ENCODE data around the gene EMC8.

The EMC8 gene

DNA sequence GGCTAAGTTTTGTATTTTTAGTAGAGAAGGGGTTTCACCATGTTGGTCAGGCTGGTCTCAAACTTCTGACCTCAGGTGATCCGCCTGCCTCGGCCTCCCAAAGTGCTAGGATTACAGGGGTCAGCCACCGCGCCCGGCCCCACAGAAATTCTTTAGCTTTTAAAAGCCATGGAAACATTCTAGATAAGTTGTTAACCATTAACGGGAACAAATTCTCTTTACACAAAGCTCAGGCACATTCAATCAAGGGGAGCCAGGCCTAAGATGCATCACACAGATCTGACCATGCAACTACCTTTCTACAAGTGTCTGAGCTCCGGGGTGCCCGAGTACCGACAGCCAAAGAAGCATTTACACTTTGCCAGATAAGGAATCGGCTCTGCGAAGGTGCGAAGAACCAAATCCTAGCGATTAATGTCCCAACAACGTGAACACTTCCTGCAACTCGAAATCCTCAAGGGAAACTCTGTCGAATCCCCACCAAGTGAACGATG is 1.0 kb downstream of the EMC8 start:
- peak overlapping the region; percentile 71 for H3K4me3 ChIP-seq (ENCODE audit: control insufficient read depth, low read depth, low read length)
- TF ChIP-seq CTCF (IDR thresholded peaks at IDR 0.05; ENCODE audit: control insufficient read depth, insufficient read depth, low read depth, low read length, missing control alignments), result no peak
- no peak for DNase-seq (ENCODE audit: low read depth)

DNA sequence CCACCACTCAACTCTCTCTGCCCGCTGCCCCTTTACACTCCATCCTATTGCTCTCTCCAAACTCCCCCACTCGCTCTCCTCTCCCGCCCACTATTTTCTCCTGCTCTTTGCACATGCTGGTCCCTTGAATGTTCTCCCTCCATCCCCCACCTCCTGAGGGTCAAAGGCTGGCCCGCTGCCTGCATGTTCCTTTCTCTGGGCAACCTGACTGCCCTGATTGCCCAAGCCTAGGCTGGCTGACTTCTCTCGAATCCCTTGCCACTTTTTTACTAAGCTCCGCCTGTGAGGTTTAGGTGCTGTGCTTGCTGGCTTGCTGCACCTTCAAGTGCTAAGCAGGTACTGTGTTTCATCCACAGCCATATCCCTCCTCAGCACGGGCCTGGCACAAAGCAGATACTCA is 2.7 kb downstream of the EMC8 start:
- H3K4me3 ChIP-seq (ENCODE audit: control insufficient read depth, low read depth, low read length), result no peak overlapping the region
- DNase-seq (ENCODE audit: low read depth), result no peak
- TF ChIP-seq CTCF (IDR thresholded peaks at IDR 0.05; ENCODE audit: control insufficient read depth, insufficient read depth, low read depth, low read length, missing control alignments), result no peak

DNA sequence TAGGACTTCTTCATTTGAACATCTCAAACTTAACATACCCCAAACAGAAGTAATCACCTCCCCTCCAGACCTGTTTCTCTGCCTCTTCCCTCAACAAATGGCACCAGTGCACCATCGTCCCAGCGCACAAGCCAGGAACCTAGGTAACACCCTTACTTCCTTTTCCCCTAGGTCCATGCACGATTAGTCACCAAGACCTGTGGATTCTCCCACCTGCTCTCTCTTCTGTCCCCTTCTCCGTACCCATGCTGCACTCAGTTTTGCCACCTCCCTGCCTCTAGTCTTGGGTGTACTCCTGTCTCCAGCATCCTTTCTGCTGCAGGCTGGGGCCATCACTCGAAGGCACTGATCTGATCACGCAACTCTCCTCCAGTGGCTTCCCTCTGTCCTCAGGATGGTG is 3.2 kb downstream of the EMC8 start:
- H3K4me3 ChIP-seq (ENCODE audit: control insufficient read depth, low read depth, low read length), result no peak overlapping the region
- TF ChIP-seq CTCF (IDR thresholded peaks at IDR 0.05; ENCODE audit: control insufficient read depth, insufficient read depth, low read depth, low read length, missing control alignments), result no peak
- no peak for DNase-seq (ENCODE audit: low read depth)

DNA sequence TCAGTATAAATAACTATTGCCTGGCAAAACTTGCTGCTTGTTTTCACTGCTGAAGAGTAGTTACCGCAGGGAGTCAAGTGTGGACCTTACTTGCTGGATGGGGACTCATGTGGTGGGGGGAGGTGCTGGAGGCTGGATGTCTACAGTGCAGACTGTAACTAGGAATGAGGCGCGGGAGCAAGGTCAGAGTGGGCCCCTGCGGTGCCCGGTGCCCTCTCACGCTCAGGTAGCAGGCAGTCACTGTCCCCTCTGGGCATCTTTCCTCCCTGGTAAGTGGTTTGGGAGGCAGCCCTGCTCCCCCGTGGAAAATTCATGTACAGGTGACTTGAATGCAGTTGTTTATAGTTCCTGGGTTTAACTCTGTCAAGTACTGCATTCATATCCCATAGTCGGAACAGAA is 4.6 kb downstream of the EMC8 start:
- DNase-seq (ENCODE audit: low read depth), result no peak
- no peak overlapping the region for H3K4me3 ChIP-seq (ENCODE audit: control insufficient read depth, low read depth, low read length)
- TF ChIP-seq CTCF (IDR thresholded peaks at IDR 0.05; ENCODE audit: control insufficient read depth, insufficient read depth, low read depth, low read length, missing control alignments), result no peak

GRCh38 chr16:85793662-85794298 is 5.6 kb downstream of the EMC8 start:
- no peak for DNase-seq (ENCODE audit: low read depth)
- TF ChIP-seq CTCF (IDR thresholded peaks at IDR 0.05; ENCODE audit: control insufficient read depth, insufficient read depth, low read depth, low read length, missing control alignments), result no peak
- no peak overlapping the region for H3K4me3 ChIP-seq (ENCODE audit: control insufficient read depth, low read depth, low read length)

DNA sequence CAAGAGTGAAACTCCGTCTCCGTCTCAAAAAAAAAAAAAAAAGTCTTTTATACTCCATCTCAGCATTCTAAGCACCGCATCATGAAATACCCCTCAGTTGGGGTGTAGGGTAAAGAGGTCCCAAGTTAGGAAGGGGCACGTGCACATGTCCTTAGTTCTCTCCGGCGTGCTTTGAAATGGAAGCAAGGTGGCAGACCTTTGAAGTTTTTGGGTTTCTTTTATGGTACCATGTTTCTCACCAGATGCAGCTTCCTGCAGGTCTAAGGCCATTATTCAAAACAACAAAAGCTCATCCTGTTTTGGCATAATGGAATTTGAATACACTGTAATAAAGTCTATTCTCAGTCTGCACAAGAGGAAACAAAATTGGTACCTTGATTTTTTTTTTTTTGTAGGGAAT is 9.6 kb downstream of the EMC8 start:
- no peak for TF ChIP-seq CTCF (IDR thresholded peaks at IDR 0.05; ENCODE audit: control insufficient read depth, insufficient read depth, low read depth, low read length, missing control alignments)
- H3K4me3 ChIP-seq (ENCODE audit: control insufficient read depth, low read depth, low read length), result no peak overlapping the region
- no peak for DNase-seq (ENCODE audit: low read depth)
